ENCODE results near the gene MANEA.

MANEA gene

GRCh38 chr6:95587989-95588388 lies 10.7 kb downstream of the MANEA start:
- DNase-seq (ENCODE audit: low read depth), result no peak

GRCh38 chr6:95589067-95589466 lies 11.7 kb downstream of the MANEA start:
- no peak for DNase-seq (ENCODE audit: low read depth)

GRCh38 chr6:95589826-95590570 lies 12.7 kb downstream of the MANEA start:
- no peak for DNase-seq (ENCODE audit: low read depth)

- DNase-seq (ENCODE audit: low read depth), result no peak
Observed at GRCh38 chr6:95593025-95593424, 15.7 kb downstream of the MANEA start.

- DNase-seq (ENCODE audit: low read depth), result no peak
Observed at GRCh38 chr6:95596021-95596420, 18.7 kb downstream of the MANEA start.

GRCh38 chr6:95599706-95600105 lies 22.4 kb downstream of the MANEA start:
- DNase-seq (ENCODE audit: low read depth), result no peak

- no peak for DNase-seq (ENCODE audit: low read depth)
Observed at GRCh38 chr6:95601133-95601532, 23.8 kb downstream of the MANEA start.

- no peak for DNase-seq (ENCODE audit: low read depth)
Observed at GRCh38 chr6:95614094-95614493, 36.8 kb downstream of the MANEA start.

GRCh38 chr6:95629551-95629950 lies 52.2 kb downstream of the MANEA start:
- no peak for DNase-seq (ENCODE audit: low read depth)

- no peak for DNase-seq (ENCODE audit: low read depth)
Observed at GRCh38 chr6:95636552-95637431, 59.5 kb downstream of the MANEA start.

- DNase-seq (ENCODE audit: low read depth), result no peak
Observed at GRCh38 chr6:95648636-95649035, 71.3 kb downstream of the MANEA start.

GRCh38 chr6:95649451-95649850 lies 72.1 kb downstream of the MANEA start:
- DNase-seq (ENCODE audit: low read depth), result no peak

- DNase-seq (ENCODE audit: low read depth), result no peak
Observed at GRCh38 chr6:95654176-95654575, 76.8 kb downstream of the MANEA start.

GRCh38 chr6:95658886-95659285 lies 81.6 kb downstream of the MANEA start:
- DNase-seq (ENCODE audit: low read depth), result no peak

All from stimulated activated CD8-positive, alpha-beta memory T cell treated with anti-CD3 and anti-CD28 coated beads, Interleukin-12 subunit alpha, Interleukin-12 subunit beta, amount 100 ng/mL, for 1 hour (primary cell).